Measurements from ENCODE around the gene NHP2. TPM values are rescaled to one million over a fixed set of nuclear protein-coding genes. Genes with fewer than 3 reads are reported as not detected.

Gene NHP2
- total and polyA plus RNA-seq, 10 of the 15 experiments (the other 5 are each of a cell fraction or from before 2014, with no cell fraction given): 39.2 to 513 (median 198) TPM

DNA sequence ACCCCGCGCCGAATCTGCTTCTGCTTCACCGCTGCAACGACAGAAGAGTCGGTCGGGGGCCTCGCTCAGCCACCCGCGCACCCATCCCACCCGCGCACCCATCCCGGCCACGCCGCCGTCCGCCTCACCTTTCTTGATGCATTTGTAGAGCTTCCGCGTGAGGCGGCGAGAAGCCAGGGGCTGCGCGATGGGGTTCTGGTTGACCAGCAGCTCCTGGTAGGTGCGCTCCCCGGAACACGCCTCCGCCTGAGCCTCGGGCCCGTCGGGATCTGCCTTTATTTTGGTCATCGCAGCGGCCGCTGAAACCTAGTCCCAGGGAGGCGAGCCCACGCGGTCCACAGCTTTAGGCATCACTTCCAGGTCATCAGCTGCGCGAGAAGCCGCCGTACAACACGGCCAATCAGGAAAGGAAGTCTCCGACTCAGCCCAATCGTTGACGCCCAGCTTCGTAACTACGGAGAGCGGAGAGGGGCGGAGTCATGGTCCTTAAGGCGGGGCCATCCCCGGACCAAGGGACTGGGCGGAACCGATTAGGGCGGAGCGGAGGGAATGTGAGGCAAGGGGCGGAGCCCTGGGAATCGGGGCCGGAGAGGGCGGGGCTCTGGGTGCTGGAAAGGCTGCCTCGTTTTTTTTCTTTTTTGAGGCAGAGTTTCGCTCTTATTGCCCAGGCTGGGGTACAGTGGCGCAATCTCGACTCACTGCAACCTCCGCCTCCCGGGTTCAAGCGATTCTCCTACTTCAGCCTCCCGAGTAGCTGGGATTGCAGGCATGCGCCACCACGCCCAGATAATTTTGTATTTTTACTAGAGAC lies at the start of gene NHP2 (continued):
- 0 out of 2 replicates have a peak, but pooled peaks have one; percentile 31 for TF ChIP-seq CBFB (IDR thresholded peaks at IDR 0.05; ENCODE audit: low read depth)
- TF ChIP-seq, protein P1, sequence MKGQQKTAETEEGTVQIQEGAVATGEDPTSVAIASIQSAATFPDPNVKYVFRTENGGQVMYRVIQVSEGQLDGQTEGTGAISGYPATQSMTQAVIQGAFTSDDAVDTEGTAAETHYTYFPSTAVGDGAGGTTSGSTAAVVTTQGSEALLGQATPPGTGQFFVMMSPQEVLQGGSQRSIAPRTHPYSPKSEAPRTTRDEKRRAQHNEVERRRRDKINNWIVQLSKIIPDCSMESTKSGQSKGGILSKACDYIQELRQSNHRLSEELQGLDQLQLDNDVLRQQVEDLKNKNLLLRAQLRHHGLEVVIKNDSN (IDR thresholded peaks at IDR 0.05; ENCODE audit: borderline replicate concordance, extremely low read length, insufficient read depth, low read depth, low read length): no peak
- peak; percentile 75 for TF ChIP-seq NBN (IDR thresholded peaks at IDR 0.05)
- peak; percentile 5 for TF ChIP-seq RELA (IDR thresholded peaks at IDR 0.05; ENCODE audit: borderline replicate concordance, partially characterized antibody)
- no peak for TF ChIP-seq BMI1 (IDR thresholded peaks at IDR 0.05; ENCODE audit: borderline replicate concordance)
- no peak for TF ChIP-seq EED (IDR thresholded peaks at IDR 0.05; ENCODE audit: low read depth)
- TF ChIP-seq, protein P2, sequence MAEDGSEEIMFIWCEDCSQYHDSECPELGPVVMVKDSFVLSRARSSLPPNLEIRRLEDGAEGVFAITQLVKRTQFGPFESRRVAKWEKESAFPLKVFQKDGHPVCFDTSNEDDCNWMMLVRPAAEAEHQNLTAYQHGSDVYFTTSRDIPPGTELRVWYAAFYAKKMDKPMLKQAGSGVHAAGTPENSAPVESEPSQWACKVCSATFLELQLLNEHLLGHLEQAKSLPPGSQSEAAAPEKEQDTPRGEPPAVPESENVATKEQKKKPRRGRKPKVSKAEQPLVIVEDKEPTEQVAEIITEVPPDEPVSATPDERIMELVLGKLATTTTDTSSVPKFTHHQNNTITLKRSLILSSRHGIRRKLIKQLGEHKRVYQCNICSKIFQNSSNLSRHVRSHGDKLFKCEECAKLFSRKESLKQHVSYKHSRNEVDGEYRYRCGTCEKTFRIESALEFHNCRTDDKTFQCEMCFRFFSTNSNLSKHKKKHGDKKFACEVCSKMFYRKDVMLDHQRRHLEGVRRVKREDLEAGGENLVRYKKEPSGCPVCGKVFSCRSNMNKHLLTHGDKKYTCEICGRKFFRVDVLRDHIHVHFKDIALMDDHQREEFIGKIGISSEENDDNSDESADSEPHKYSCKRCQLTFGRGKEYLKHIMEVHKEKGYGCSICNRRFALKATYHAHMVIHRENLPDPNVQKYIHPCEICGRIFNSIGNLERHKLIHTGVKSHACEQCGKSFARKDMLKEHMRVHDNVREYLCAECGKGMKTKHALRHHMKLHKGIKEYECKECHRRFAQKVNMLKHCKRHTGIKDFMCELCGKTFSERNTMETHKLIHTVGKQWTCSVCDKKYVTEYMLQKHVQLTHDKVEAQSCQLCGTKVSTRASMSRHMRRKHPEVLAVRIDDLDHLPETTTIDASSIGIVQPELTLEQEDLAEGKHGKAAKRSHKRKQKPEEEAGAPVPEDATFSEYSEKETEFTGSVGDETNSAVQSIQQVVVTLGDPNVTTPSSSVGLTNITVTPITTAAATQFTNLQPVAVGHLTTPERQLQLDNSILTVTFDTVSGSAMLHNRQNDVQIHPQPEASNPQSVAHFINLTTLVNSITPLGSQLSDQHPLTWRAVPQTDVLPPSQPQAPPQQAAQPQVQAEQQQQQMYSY (CRISPR knock-in tag; IDR thresholded peaks at IDR 0.05): no peak
- TF ChIP-seq RAD51 (IDR thresholded peaks at IDR 0.05): no peak
- TF ChIP-seq, protein P3, sequence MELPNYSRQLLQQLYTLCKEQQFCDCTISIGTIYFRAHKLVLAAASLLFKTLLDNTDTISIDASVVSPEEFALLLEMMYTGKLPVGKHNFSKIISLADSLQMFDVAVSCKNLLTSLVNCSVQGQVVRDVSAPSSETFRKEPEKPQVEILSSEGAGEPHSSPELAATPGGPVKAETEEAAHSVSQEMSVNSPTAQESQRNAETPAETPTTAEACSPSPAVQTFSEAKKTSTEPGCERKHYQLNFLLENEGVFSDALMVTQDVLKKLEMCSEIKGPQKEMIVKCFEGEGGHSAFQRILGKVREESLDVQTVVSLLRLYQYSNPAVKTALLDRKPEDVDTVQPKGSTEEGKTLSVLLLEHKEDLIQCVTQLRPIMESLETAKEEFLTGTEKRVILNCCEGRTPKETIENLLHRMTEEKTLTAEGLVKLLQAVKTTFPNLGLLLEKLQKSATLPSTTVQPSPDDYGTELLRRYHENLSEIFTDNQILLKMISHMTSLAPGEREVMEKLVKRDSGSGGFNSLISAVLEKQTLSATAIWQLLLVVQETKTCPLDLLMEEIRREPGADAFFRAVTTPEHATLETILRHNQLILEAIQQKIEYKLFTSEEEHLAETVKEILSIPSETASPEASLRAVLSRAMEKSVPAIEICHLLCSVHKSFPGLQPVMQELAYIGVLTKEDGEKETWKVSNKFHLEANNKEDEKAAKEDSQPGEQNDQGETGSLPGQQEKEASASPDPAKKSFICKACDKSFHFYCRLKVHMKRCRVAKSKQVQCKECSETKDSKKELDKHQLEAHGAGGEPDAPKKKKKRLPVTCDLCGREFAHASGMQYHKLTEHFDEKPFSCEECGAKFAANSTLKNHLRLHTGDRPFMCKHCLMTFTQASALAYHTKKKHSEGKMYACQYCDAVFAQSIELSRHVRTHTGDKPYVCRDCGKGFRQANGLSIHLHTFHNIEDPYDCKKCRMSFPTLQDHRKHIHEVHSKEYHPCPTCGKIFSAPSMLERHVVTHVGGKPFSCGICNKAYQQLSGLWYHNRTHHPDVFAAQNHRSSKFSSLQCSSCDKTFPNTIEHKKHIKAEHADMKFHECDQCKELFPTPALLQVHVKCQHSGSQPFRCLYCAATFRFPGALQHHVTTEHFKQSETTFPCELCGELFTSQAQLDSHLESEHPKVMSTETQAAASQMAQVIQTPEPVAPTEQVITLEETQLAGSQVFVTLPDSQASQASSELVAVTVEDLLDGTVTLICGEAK (IDR thresholded peaks at IDR 0.05; ENCODE audit: borderline replicate concordance): peak; percentile 79
- TF ChIP-seq IRF4 (IDR thresholded peaks at IDR 0.05; ENCODE audit: low read depth, low read length): no peak
- peak; percentile 88 for TF ChIP-seq NFYB (IDR thresholded peaks at IDR 0.05; ENCODE audit: insufficient read depth, low read depth, low read length)
- TF ChIP-seq HDAC6 (IDR thresholded peaks at IDR 0.05; ENCODE audit: unreplicated experiment): no peak
- peak; percentile 86 for TF ChIP-seq SIN3A (IDR thresholded peaks at IDR 0.05; ENCODE audit: low read depth, low read length)
- no peak for TF ChIP-seq RAD21 (IDR thresholded peaks at IDR 0.05; ENCODE audit: insufficient read depth, low read depth, low read length)
- TF ChIP-seq HSF1 (IDR thresholded peaks at IDR 0.05; ENCODE audit: low read depth, low read length): no peak
- TF ChIP-seq, protein P4, sequence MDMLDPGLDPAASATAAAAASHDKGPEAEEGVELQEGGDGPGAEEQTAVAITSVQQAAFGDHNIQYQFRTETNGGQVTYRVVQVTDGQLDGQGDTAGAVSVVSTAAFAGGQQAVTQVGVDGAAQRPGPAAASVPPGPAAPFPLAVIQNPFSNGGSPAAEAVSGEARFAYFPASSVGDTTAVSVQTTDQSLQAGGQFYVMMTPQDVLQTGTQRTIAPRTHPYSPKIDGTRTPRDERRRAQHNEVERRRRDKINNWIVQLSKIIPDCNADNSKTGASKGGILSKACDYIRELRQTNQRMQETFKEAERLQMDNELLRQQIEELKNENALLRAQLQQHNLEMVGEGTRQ (IDR thresholded peaks at IDR 0.05; ENCODE audit: borderline replicate concordance, low read depth, low read length): no peak; the same call in 1 of the 2 replicates
- TF ChIP-seq MEF2B (IDR thresholded peaks at IDR 0.05; ENCODE audit: partially characterized antibody, poor library complexity, severe bottlenecking): no peak
